Immature natural killer cell (primary cell): ENCODE measurements around the gene JPH3. TPM values are rescaled to one million over a fixed set of nuclear protein-coding genes. Genes with fewer than 3 reads are reported as not detected.

Source experiments
- DNase-seq, 3 donors: peaks; one replicate each; pipeline ENCODE4 v3.0.0; 2022; ENCODE audit warnings: mixed read lengths in 1 of 3
- H3K27ac Mint-ChIP-seq, 6 donors: one replicate each; pipeline ENCODE4 v1.8.0; 2020; ENCODE audit warnings: mixed read lengths in 6 of 6, mild to moderate bottlenecking in 5 of 6, inconsistent platforms in 4 of 6, moderate library complexity in 3 of 6
- H3K27me3 Mint-ChIP-seq, 3 donors: one replicate each; pipeline ENCODE4 v1.8.0; 2020 to 2021; ENCODE audit warnings: low read depth in 3 of 3, mild to moderate bottlenecking in 3 of 3, mixed read lengths in 3 of 3, moderate library complexity in 3 of 3, inconsistent platforms in 1 of 3
- H3K36me3 Mint-ChIP-seq, 3 donors: one replicate each; pipeline ENCODE4 v1.8.0; 2020; ENCODE audit warnings: mixed read lengths in 3 of 3, inconsistent platforms in 2 of 3, mild to moderate bottlenecking in 2 of 3
- H3K4me1 Mint-ChIP-seq, 2 donors: one replicate each; pipeline ENCODE4 v1.8.0; 2020; ENCODE audit warnings: inconsistent platforms in 2 of 2, mild to moderate bottlenecking in 2 of 2, mixed read lengths in 2 of 2, moderate library complexity in 1 of 2
- H3K4me3 Mint-ChIP-seq, 5 donors: one replicate each; pipeline ENCODE4 v1.8.0; 2020; ENCODE audit warnings: mild to moderate bottlenecking in 5 of 5, mixed read lengths in 5 of 5, inconsistent platforms in 3 of 5, moderate library complexity in 3 of 5
- H3K9me3 Mint-ChIP-seq, 6 donors: one replicate each; pipeline ENCODE4 v1.8.0; 2020; ENCODE audit warnings: mild to moderate bottlenecking in 6 of 6, mixed read lengths in 6 of 6, inconsistent platforms in 4 of 6, moderate library complexity in 3 of 6
- polyA plus RNA-seq, 3 donors: library from polyadenylated mRNA; unstranded; fragments of 300-500 nt; fragmentation: Illumina TruSeq; gene quantifications; one replicate each; pipeline ENCODE4 v1.2.3, GENCODE V29; 2021

Gene JPH3
- polyA plus RNA-seq, 3 donors from 2014 or later, result not detected

DNA sequence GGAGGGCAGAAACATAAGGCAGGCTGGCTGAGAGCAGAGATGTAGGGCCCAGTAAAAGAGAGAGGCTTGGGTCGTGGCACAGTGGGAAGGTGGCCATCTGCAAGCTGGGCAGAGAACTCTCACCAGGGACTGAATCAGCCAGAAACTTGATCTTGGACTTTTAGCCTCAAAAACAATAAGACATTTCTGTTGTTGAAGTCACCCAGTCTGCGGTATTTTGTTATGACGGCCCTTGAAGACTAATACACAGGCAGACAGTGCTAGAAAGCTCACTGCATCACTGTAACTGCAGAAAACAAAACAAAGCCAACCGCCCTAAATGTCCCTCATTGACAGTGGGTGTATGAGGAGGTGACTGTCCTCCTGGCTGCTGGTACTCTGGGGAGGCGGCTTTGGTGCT is 3.9 kb upstream of the JPH3 start:
- no peak overlapping the region for H3K4me3 Mint-ChIP-seq
- peaks cover 8 to 28% (median 10%) of the 10 kb centered on the region in 3 donors for H3K27me3 Mint-ChIP-seq
- H3K4me1 Mint-ChIP-seq, result peaks cover 0 to 8% of the 10 kb centered on the region in 2 donors
- H3K9me3 Mint-ChIP-seq, result peaks cover 0 to 5% (median 0%) of the 10 kb centered on the region in 6 donors
- no peaks in the 10 kb centered on the region for H3K36me3 Mint-ChIP-seq
- no peak for DNase-seq
- H3K27ac Mint-ChIP-seq, result no peak overlapping the region

- H3K36me3 Mint-ChIP-seq, result no peaks in the 10 kb centered on the region
- peaks cover 0 to 12% of the 10 kb centered on the region in 2 donors for H3K4me1 Mint-ChIP-seq
- H3K9me3 Mint-ChIP-seq, result peaks cover 0 to 5% (median 0%) of the 10 kb centered on the region in 6 donors
- DNase-seq, result no peak
- peaks cover 11 to 31% (median 17%) of the 10 kb centered on the region in 3 donors for H3K27me3 Mint-ChIP-seq
- no peak overlapping the region for H3K27ac Mint-ChIP-seq
- H3K4me3 Mint-ChIP-seq, result no peak overlapping the region
Measured at GRCh38 chr16:87600246-87600645, 2.1 kb upstream of the JPH3 start.

GRCh38 chr16:87601401-87601981 is 817 bp upstream of the JPH3 start:
- Mint-ChIP-seq H3K27me3 (peaks cover 9 to 29% (median 21%) of the 10 kb centered on the region in 3 donors), H3K36me3 (no peaks in the 10 kb centered on the region), H3K27ac (no peak overlapping the region), H3K9me3 (peaks cover 0 to 5% (median 0%) of the 10 kb centered on the region in 6 donors), H3K4me1 (peaks cover 0 to 12% of the 10 kb centered on the region in 2 donors), H3K4me3 (no peak overlapping the region)
- no peak for DNase-seq

DNA sequence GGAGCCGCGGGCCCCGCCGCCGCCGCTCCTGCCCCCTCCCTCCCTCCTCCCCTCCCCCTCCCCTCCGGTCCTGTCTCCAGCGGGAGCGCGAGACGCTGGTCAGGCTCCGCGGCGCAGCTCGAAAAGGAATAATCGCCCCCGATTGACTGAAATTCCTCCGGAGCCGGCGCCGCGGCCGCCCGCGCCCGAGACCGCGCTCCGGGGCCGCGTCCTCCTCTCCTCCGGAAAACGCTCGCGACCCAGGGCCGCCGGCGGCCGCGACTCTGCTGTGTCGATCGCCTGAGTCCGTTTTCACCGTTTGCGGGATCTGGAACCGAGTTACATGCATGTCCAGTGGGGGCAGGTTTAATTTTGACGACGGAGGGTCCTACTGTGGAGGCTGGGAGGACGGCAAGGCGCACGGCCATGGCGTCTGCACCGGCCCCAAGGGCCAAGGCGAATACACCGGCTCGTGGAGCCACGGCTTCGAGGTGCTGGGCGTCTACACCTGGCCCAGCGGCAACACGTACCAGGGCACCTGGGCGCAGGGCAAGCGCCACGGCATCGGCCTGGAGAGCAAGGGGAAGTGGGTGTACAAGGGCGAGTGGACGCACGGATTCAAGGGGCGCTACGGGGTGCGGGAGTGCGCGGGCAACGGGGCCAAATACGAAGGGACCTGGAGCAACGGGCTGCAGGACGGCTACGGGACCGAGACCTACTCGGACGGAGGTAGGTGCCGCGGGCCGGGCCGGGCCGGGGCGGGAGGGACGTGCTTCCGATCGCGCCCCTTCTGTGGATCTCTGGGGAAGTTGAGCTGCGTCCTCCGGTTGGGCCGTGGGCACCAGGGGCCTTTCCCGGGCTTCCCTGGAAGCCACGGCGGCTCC is 744 bp downstream of the JPH3 start:
- peaks cover 0 to 5% (median 0%) of the 10 kb centered on the region in 6 donors for H3K9me3 Mint-ChIP-seq
- no peak overlapping the region for H3K27ac Mint-ChIP-seq
- peaks cover 0 to 12% of the 10 kb centered on the region in 2 donors for H3K4me1 Mint-ChIP-seq
- no peak for DNase-seq
- H3K4me3 Mint-ChIP-seq, result peak overlapping the region in 4 of 5 donors; percentile 21 to 57 (median 52)
- no peaks in the 10 kb centered on the region for H3K36me3 Mint-ChIP-seq
- peaks cover 11 to 30% (median 27%) of the 10 kb centered on the region in 3 donors for H3K27me3 Mint-ChIP-seq

GRCh38 chr16:87603684-87604633 is 1.7 kb downstream of the JPH3 start:
- Mint-ChIP-seq H3K36me3 (no peaks in the 10 kb centered on the region), H3K27me3 (peaks cover 11 to 29% (median 27%) of the 10 kb centered on the region in 3 donors), H3K27ac (no peak overlapping the region), H3K4me3 (no peak overlapping the region), H3K4me1 (peaks cover 0 to 12% of the 10 kb centered on the region in 2 donors), H3K9me3 (peaks cover 0 to 5% (median 0%) of the 10 kb centered on the region in 6 donors)
- no peak for DNase-seq

- Mint-ChIP-seq H3K27me3 (peaks cover 9 to 27% (median 27%) of the 10 kb centered on the region in 3 donors), H3K4me1 (peaks cover 0 to 12% of the 10 kb centered on the region in 2 donors), H3K27ac (no peak overlapping the region), H3K36me3 (no peaks in the 10 kb centered on the region), H3K9me3 (peaks cover 0 to 2% (median 0%) of the 10 kb centered on the region in 6 donors), H3K4me3 (no peak overlapping the region)
- DNase-seq, result no peak
Measured at GRCh38 chr16:87604634-87605111, 2.4 kb downstream of the JPH3 start.

DNA sequence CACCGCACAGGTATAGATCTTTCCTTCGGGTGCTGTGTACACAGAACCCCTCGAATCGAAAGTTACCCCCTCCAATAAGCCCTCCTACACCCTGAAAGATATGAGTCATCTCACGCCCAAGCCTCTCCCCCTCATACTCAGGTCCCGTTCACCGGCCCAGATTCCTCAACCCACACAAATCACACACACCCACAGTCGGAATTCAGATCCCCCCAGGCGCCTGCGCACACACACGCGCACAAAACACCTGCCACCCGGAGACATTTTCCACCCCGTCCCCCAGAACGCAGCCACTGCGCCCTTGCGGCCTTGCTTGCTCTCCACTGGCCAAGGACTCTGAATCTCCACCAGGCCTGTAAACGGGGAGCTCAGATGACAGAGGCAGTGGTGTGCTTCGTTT is 4.9 kb downstream of the JPH3 start:
- Mint-ChIP-seq H3K4me1 (peaks cover 0 to 7% of the 10 kb centered on the region in 2 donors), H3K27ac (no peak overlapping the region), H3K4me3 (no peak overlapping the region), H3K9me3 (peaks cover 0 to 2% (median 0%) of the 10 kb centered on the region in 6 donors), H3K27me3 (peaks cover 9 to 20% (median 13%) of the 10 kb centered on the region in 3 donors), H3K36me3 (no peaks in the 10 kb centered on the region)
- no peak for DNase-seq

- H3K4me3 Mint-ChIP-seq, result no peak overlapping the region
- DNase-seq, result no peak
- H3K9me3 Mint-ChIP-seq, result peaks cover 0 to 2% (median 0%) of the 10 kb centered on the region in 6 donors
- H3K36me3 Mint-ChIP-seq, result no peaks in the 10 kb centered on the region
- H3K27ac Mint-ChIP-seq, result no peak overlapping the region
- H3K27me3 Mint-ChIP-seq, result peaks cover 9 to 20% (median 12%) of the 10 kb centered on the region in 3 donors
- peaks cover 0 to 7% of the 10 kb centered on the region in 2 donors for H3K4me1 Mint-ChIP-seq
Measured at GRCh38 chr16:87607871-87608270, 5.6 kb downstream of the JPH3 start.

- Mint-ChIP-seq H3K9me3 (peaks cover 0 to 2% (median 0%) of the 10 kb centered on the region in 6 donors), H3K4me1 (peaks cover 0 to 4% of the 10 kb centered on the region in 2 donors)
Measured at GRCh38 chr16:87608400-87608985, 6.2 kb downstream of the JPH3 start.

GRCh38 chr16:87610026-87610425 is 7.7 kb downstream of the JPH3 start:
- no peak overlapping the region for H3K4me3 Mint-ChIP-seq
- H3K36me3 Mint-ChIP-seq, result no peaks in the 10 kb centered on the region
- DNase-seq, result no peak
- no peak overlapping the region for H3K27ac Mint-ChIP-seq
- peaks cover 0 to 2% (median 0%) of the 10 kb centered on the region in 6 donors for H3K9me3 Mint-ChIP-seq
- H3K4me1 Mint-ChIP-seq, result no peaks in the 10 kb centered on the region
- peaks cover 2 to 12% (median 4%) of the 10 kb centered on the region in 3 donors for H3K27me3 Mint-ChIP-seq

More at GRCh38 chr16:87608400-87608985, 6.2 kb downstream of the JPH3 start:
- Mint-ChIP-seq H3K27me3 (peaks cover 6 to 19% (median 7%) of the 10 kb centered on the region in 3 donors), H3K27ac (no peak overlapping the region), H3K36me3 (no peaks in the 10 kb centered on the region), H3K4me3 (no peak overlapping the region)
- peak; percentile 24 to 45 (median 35) for DNase-seq

- Mint-ChIP-seq H3K4me1 (no peaks in the 10 kb centered on the region), H3K27me3 (peaks cover 2 to 8% (median 6%) of the 10 kb centered on the region in 3 donors), H3K27ac (no peak overlapping the region), H3K9me3 (peaks cover 0 to 2% (median 0%) of the 10 kb centered on the region in 6 donors), H3K4me3 (no peak overlapping the region), H3K36me3 (no peaks in the 10 kb centered on the region)
- no peak for DNase-seq
Measured at GRCh38 chr16:87611456-87611855, 9.1 kb downstream of the JPH3 start.

GRCh38 chr16:87613961-87614360 is 11.7 kb downstream of the JPH3 start:
- no peak for DNase-seq
- Mint-ChIP-seq H3K9me3 (no peaks in the 10 kb centered on the region), H3K27me3 (peaks cover 0 to 7% (median 2%) of the 10 kb centered on the region in 3 donors), H3K36me3 (no peaks in the 10 kb centered on the region), H3K27ac (no peak overlapping the region), H3K4me3 (no peak overlapping the region), H3K4me1 (no peaks in the 10 kb centered on the region)

DNA sequence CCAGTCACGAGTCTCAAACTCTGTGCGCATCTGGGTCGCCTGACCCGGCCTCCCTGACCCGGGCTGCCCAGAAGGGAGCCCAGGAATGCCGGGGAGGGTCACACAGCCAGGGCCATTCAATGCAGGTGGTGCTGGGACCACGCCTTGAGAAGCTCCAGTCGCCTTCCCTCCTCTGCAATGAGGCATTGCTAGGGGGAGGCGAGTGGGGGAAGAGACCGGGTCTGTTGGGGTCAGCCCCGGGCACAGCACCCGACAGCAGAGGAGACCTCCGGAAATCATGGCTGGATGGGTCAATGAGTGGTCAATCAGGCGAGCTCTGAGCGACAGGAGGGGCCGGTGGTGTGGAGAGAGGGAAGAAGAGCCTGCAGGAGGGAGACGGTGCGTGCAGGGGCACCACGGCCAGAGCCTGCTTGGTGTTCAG is 13.3 kb downstream of the JPH3 start:
- H3K9me3 Mint-ChIP-seq, result no peaks in the 10 kb centered on the region
- no peak overlapping the region for H3K4me3 Mint-ChIP-seq
- H3K4me1 Mint-ChIP-seq, result no peaks in the 10 kb centered on the region
- DNase-seq, result no peak
- peaks cover 0 to 4% (median 2%) of the 10 kb centered on the region in 3 donors for H3K27me3 Mint-ChIP-seq
- H3K27ac Mint-ChIP-seq, result no peak overlapping the region
- no peaks in the 10 kb centered on the region for H3K36me3 Mint-ChIP-seq
